Endothelial cell of umbilical vein (primary cell): Measurements from ENCODE around the gene ADCY2. TPM values are rescaled to one million over a fixed set of nuclear protein-coding genes. Genes with fewer than 3 reads are reported as not detected.

ENCODE experiments used
- BruUV-seq: library from RNA; stranded (reverse); fragments of 400-500 nt; replicated peaks from 2 replicates; lab custom pipeline; 2021; lab: Mats Ljungman, UMichigan
- CTCF ChIA-PET: fragments of 300-600, 350-600 bp; sonication (Branson Sonifier 250); formaldehyde crosslinking; loops from one replicate; lab custom pipeline; 2021; ENCODE audit warnings: antibody characterized with exemption, inconsistent platforms; lab: Charles Lee
- POLR2A ChIA-PET: fragments of 300-600, 350-600 bp; sonication (Branson Sonifier 250); formaldehyde crosslinking; loops from one replicate; lab custom pipeline; 2021; ENCODE audit warnings: antibody characterized with exemption, inconsistent platforms; lab: Charles Lee
- DNase-seq: peaks from one replicate; pipeline ENCODE4 v3.0.0-alpha.2; 2011; ENCODE audit warnings: low read depth, low spot score
- FAIRE-seq: peaks from 2 replicates; lab custom pipeline; 2011; peaks lifted over from hg19 to GRCh38; lab: Jason Lieb, UNC
- H2AFZ ChIP-seq: 2 replicates; pipeline ENCODE4 v1.6.0; 2012; ENCODE audit warnings: low read depth, low read length, control low read depth, inconsistent platforms
- H3K27ac ChIP-seq: 2 replicates; pipeline ENCODE4 v1.5.1; 2011; ENCODE audit warnings: low read depth, mild to moderate bottlenecking, control low read depth, low read length, moderate library complexity; ENCODE audit not compliant: insufficient read depth
- H3K27me3 ChIP-seq, 2 experiments: 2 replicates each; pipeline versions ENCODE4 v1.6.0 to v1.6.1; 2011; ENCODE audit warnings: low read length in 2 of 2, mixed read lengths in 1 of 2; ENCODE audit not compliant: control insufficient read depth in 2 of 2, insufficient read depth in 2 of 2
- H3K36me3 ChIP-seq, 2 experiments: 2 replicates in 1 of 2; 3 replicates in 1 of 2; pipeline ENCODE4 v1.5.1; 2011; ENCODE audit warnings: low read length in 2 of 2, mild to moderate bottlenecking in 1 of 2, moderate library complexity in 1 of 2; ENCODE audit not compliant: control insufficient read depth in 2 of 2, insufficient read depth in 2 of 2; ENCODE audit errors: extremely low read depth in 1 of 2
- H3K4me1 ChIP-seq: 3 replicates; pipeline ENCODE4 v1.5.1; 2011; ENCODE audit warnings: mild to moderate bottlenecking, low read length; ENCODE audit not compliant: control insufficient read depth, insufficient read depth; ENCODE audit errors: extremely low read depth
- H3K4me2 ChIP-seq: 2 replicates; pipeline ENCODE4 v1.6.1; 2011; ENCODE audit warnings: low read length, control low read depth, mixed read lengths; ENCODE audit not compliant: insufficient read depth
- H3K4me3 ChIP-seq, 3 experiments: fragments of 200-600 bp in 1 of 3; sonication (generic), shearing (Covaris generic) in 1 of 3; replicated peaks in 1 of 3; 2 replicates each; pipeline ENCODE4 v1.5.1; 2011 to 2016; ENCODE audit warnings: control low read depth in 3 of 3, low read length in 3 of 3, mild to moderate bottlenecking in 2 of 3, inconsistent platforms in 1 of 3, low read depth in 1 of 3, moderate library complexity in 1 of 3; ENCODE audit not compliant: insufficient read depth in 1 of 3
- H3K79me2 ChIP-seq: 2 replicates; pipeline ENCODE4 v1.6.0; 2012; ENCODE audit warnings: low read length, inconsistent platforms; ENCODE audit not compliant: control insufficient read depth, insufficient read depth
- H3K9ac ChIP-seq: replicated peaks from 2 replicates; pipeline ENCODE3; 2011; ENCODE audit warnings: low read length, control low read depth; ENCODE audit not compliant: insufficient read depth; ENCODE audit errors: extremely low read depth
- H3K9me1 ChIP-seq: replicated peaks from 3 replicates; pipeline ENCODE4 v1.6.0; 2011; ENCODE audit warnings: mild to moderate bottlenecking, low read length; ENCODE audit not compliant: control insufficient read depth, insufficient read depth; ENCODE audit errors: extremely low read depth
- H3K9me3 ChIP-seq: replicated peaks from 2 replicates; pipeline ENCODE4 v1.5.1; 2012; ENCODE audit warnings: low read length, inconsistent platforms; ENCODE audit not compliant: control insufficient read depth, insufficient read depth
- H4K20me1 ChIP-seq: replicated peaks from 2 replicates; pipeline ENCODE3; 2011; ENCODE audit warnings: mild to moderate bottlenecking, low read length; ENCODE audit not compliant: control insufficient read depth, insufficient read depth; ENCODE audit errors: extremely low read depth
- CTCF ChIP-seq, 2 donors: IDR thresholded peaks; 1 replicate in 1 of 2; 2 replicates in 1 of 2; pipeline ENCODE4 v1.5.1; 2011; ENCODE audit warnings: low read length in 2 of 2, mild to moderate bottlenecking in 2 of 2, moderate library complexity in 2 of 2, control low read depth in 1 of 2, inconsistent platforms in 1 of 2, low read depth in 1 of 2; ENCODE audit not compliant: insufficient read depth in 1 of 2; ENCODE audit errors: extremely low read depth in 1 of 2
- EZH2 ChIP-seq: IDR thresholded peaks from 2 replicates; pipeline ENCODE4 v1.6.1; 2012; ENCODE audit warnings: borderline replicate concordance, low read depth, mild to moderate bottlenecking, moderate library complexity, low read length, inconsistent platforms; ENCODE audit not compliant: severe bottlenecking
- FOS ChIP-seq: IDR thresholded peaks from 2 replicates; pipeline ENCODE4 v1.6.1; 2011; ENCODE audit warnings: mild to moderate bottlenecking, low read length, moderate library complexity, borderline replicate concordance; ENCODE audit not compliant: insufficient read depth
- GATA2 ChIP-seq: IDR thresholded peaks from 2 replicates; pipeline ENCODE4 v1.7.0; 2011; ENCODE audit warnings: low read depth, mild to moderate bottlenecking, moderate library complexity, mixed read lengths, low read length; ENCODE audit not compliant: insufficient read length, insufficient read depth
- MYC ChIP-seq: IDR thresholded peaks from one replicate; pipeline ENCODE4 v1.6.1; 2011; ENCODE audit warnings: mild to moderate bottlenecking, low read depth, low read length
- POLR2A ChIP-seq: IDR thresholded peaks from 2 replicates; pipeline ENCODE4 v1.6.1; 2012; ENCODE audit warnings: low read depth, mild to moderate bottlenecking, control low read depth, low read length
- POLR2AphosphoS5 ChIP-seq: IDR thresholded peaks from 2 replicates; pipeline ENCODE4 v1.6.1; 2012; ENCODE audit warnings: low read depth, mild to moderate bottlenecking, control low read depth, low read length, moderate library complexity; ENCODE audit not compliant: insufficient read depth
- dilution Hi-C: fragments of 300-500 bp; cut with MboI; formaldehyde crosslinking; loops from one replicate; pipeline ENCODE4 v1.15.0; 2019; ENCODE audit warnings: low sequenced_read_pairs; ENCODE audit not compliant: extremely low pct_ligation_motif_present
- intact Hi-C: fragments of 100-400 bp; cut with micrococcal nuclease; formaldehyde crosslinking; loops from one replicate; pipeline ENCODE4 v1.10.0; 2022
- polyA plus RNA-seq, 4 experiments: library from polyadenylated mRNA; depleted of rRNA in 3 of 4; stranded (reverse) in 3 of 4; unstranded in 1 of 4; fragments of >200 nt; gene quantifications; 2 replicates each; pipeline versions ENCODE4 v1.2.1 to v1.2.3, GENCODE V29; 2011 to 2012; ENCODE audit warnings: missing spikeins in 1 of 4
- total RNA-seq: library from RNA; stranded (reverse); gene quantifications from 2 replicates; pipeline ENCODE4 v1.2.3, GENCODE V29; 2021
- TF ChIP-seq, protein P1 (sequence below): IDR thresholded peaks from 2 replicates; pipeline ENCODE4 v1.6.1; 2011; ENCODE audit not compliant: insufficient read depth, insufficient read length

ADCY2 gene
- total and polyA plus RNA-seq, 2 donors (not counting 3 experiments of a cell fraction or from before 2014, with no cell fraction given): under 0.01 TPM; not detected in 1

- ChIA-PET POLR2A (no interaction called here), CTCF (no interaction called here)
- no peak overlapping the region for H2AFZ ChIP-seq
- no peak overlapping the region for H3K4me3 ChIP-seq
- no peak for FAIRE-seq
- no peak overlapping the region for H3K9ac ChIP-seq
- H3K9me3 ChIP-seq: peaks cover 6% of the 10 kb centered on the region
- no peaks in the 10 kb centered on the region for H4K20me1 ChIP-seq
- no TSS peak for BruUV-seq
- no peak overlapping the region for H3K4me2 ChIP-seq
- H3K79me2 ChIP-seq: no peaks in the 10 kb centered on the region
- H3K9me1 ChIP-seq: no peaks in the 10 kb centered on the region
- intact Hi-C loops (no loop called here), dilution Hi-C loops (no loop called here)
- no peak for DNase-seq
- no peaks in the 10 kb centered on the region for H3K4me1 ChIP-seq
- no peaks in the 10 kb centered on the region for H3K27me3 ChIP-seq
- TF ChIP-seq, protein P1, sequence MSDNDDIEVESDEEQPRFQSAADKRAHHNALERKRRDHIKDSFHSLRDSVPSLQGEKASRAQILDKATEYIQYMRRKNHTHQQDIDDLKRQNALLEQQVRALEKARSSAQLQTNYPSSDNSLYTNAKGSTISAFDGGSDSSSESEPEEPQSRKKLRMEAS: no peak
- TF ChIP-seq GATA2 (no peak), CTCF (IDR thresholded peaks at IDR 0.05; ENCODE audit: extremely low read depth in 1 of 2, insufficient read depth in 1 of 2, low read depth in 1 of 2, low read length in 2 of 2) (no peak), MYC (no peak), FOS (no peak), POLR2AphosphoS5 (no peak), POLR2A (no peak), EZH2 (no peak)
- no peaks in the 10 kb centered on the region for H3K36me3 ChIP-seq
- H3K27ac ChIP-seq: no peak overlapping the region
Observed at GRCh38 chr5:7667216-7667767, 271.4 kb downstream of the ADCY2 start.
